Activated CD8-positive, alpha-beta memory T cell treated with anti-CD3 and anti-CD28 coated beads, Interleukin-2, amount 10 ng/mL, durations not matched to agents 7 days and 5 days (primary cell): ENCODE measurements around the gene RRP1. TPM values are rescaled to one million over a fixed set of nuclear protein-coding genes. Genes with fewer than 3 reads are reported as not detected.

Source experiments
- ATAC-seq: fragments of 150-1000 bp; cut with Tn5 transposase; one replicate; pipeline ENCODE4 v1.10.0; 2021; ENCODE audit warnings: moderate library complexity
- CTCF ChIA-PET: fragments of 350-600 bp; sonication (Branson Sonifier 250); formaldehyde crosslinking; loops from one replicate; lab custom pipeline; 2021; ENCODE audit warnings: antibody characterized with exemption; lab: Charles Lee
- DNase-seq: peaks from one replicate; pipeline ENCODE4 v3.0.0-alpha.2; 2020
- H3K27ac Mint-ChIP-seq: one replicate; pipeline ENCODE4 v1.8.0; 2021; ENCODE audit warnings: mild to moderate bottlenecking, mixed read lengths
- H3K27me3 Mint-ChIP-seq: one replicate; pipeline ENCODE4 v1.8.0; 2021; ENCODE audit warnings: mixed read lengths
- H3K36me3 Mint-ChIP-seq: one replicate; pipeline ENCODE4 v1.8.0; 2021; ENCODE audit warnings: mild to moderate bottlenecking, mixed read lengths
- H3K4me1 Mint-ChIP-seq: one replicate; pipeline ENCODE4 v1.8.0; 2021; ENCODE audit warnings: mixed read lengths
- H3K4me3 Mint-ChIP-seq: one replicate; pipeline ENCODE4 v1.8.0; 2021; ENCODE audit warnings: mild to moderate bottlenecking, moderate library complexity, mixed read lengths
- H3K9me3 Mint-ChIP-seq: one replicate; pipeline ENCODE4 v1.8.0; 2022; ENCODE audit warnings: low read depth, mixed read lengths
- total RNA-seq, 2 experiments: library from RNA; stranded (reverse); gene quantifications; one replicate each; pipeline ENCODE4 v1.2.3, GENCODE V29; 2021

RRP1 gene
- total RNA-seq, 2 experiments from 2014 or later = 37.7 to 45.2 TPM

GRCh38 chr21:43775190-43775589 lies 14.2 kb upstream of the RRP1 start:
- peaks cover 19% of the 10 kb centered on the region for H3K36me3 Mint-ChIP-seq
- peaks cover 46% of the 10 kb centered on the region for H3K4me1 Mint-ChIP-seq
- CTCF ChIA-PET = no interaction called here

GRCh38 chr21:43775795-43776430 lies 13.5 kb upstream of the RRP1 start, which contains the start of gene CSTB:
CSTB (minus strand) TSS chr21:43776308; CDS start chr21:43776269, 39 bp downstream.
- no peaks in the 10 kb centered on the region for H3K27me3 Mint-ChIP-seq
- DNase-seq (peak; percentile 91), ATAC-seq (peak; percentile 81)
- no peaks in the 10 kb centered on the region for H3K9me3 Mint-ChIP-seq
- peaks cover 51% of the 10 kb centered on the region for H3K4me1 Mint-ChIP-seq
- H3K4me3 Mint-ChIP-seq = peak within 1 kb of the TSS; percentile 88
- CTCF ChIA-PET = no interaction called here
- peak within 1 kb of the TSS; percentile 76 for H3K27ac Mint-ChIP-seq
- H3K36me3 Mint-ChIP-seq = peaks cover 19% of the 10 kb centered on the region

More at GRCh38 chr21:43775190-43775589, 14.2 kb upstream of the RRP1 start:
- Mint-ChIP-seq H3K27me3 (no peaks in the 10 kb centered on the region), H3K9me3 (no peaks in the 10 kb centered on the region), H3K27ac (peak overlapping the region; percentile 67), H3K4me3 (peak overlapping the region; percentile 88)
- DNase-seq (no peak), ATAC-seq (no peak)

DNA sequence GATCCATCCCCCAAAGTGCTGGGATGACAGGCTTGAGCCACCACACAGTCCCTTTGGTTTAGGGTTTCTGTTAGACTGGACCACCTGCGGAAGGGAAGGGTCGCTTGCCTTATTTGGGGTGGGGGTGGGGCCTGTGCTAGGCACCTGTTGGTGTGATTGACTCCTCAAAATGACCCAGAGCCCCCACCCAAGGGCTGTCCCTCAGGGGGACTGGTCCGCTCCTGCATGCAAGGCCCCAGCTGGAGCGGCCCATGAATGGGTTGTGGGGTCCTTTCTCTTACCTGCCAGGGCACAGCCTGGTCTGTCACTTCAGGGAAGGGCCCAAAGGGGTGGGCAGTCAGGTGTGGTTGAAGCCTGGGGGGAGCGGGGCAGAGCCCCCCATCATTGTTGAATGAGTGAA lies 11.4 kb upstream of the RRP1 start:
- H3K27me3 Mint-ChIP-seq = no peaks in the 10 kb centered on the region
- peak overlapping the region; percentile 61 for H3K4me3 Mint-ChIP-seq
- peaks cover 14% of the 10 kb centered on the region for H3K36me3 Mint-ChIP-seq
- peak overlapping the region; percentile 97 for H3K27ac Mint-ChIP-seq
- CTCF ChIA-PET = interaction anchor here (1.1 kb wide), 1 partner anchor 11 kb away, joined by 6 read pairs; the partner anchor contains the start of gene RRP1
- no peaks in the 10 kb centered on the region for H3K9me3 Mint-ChIP-seq
- ATAC-seq = no peak
- peaks cover 60% of the 10 kb centered on the region for H3K4me1 Mint-ChIP-seq
- no peak for DNase-seq

DNA sequence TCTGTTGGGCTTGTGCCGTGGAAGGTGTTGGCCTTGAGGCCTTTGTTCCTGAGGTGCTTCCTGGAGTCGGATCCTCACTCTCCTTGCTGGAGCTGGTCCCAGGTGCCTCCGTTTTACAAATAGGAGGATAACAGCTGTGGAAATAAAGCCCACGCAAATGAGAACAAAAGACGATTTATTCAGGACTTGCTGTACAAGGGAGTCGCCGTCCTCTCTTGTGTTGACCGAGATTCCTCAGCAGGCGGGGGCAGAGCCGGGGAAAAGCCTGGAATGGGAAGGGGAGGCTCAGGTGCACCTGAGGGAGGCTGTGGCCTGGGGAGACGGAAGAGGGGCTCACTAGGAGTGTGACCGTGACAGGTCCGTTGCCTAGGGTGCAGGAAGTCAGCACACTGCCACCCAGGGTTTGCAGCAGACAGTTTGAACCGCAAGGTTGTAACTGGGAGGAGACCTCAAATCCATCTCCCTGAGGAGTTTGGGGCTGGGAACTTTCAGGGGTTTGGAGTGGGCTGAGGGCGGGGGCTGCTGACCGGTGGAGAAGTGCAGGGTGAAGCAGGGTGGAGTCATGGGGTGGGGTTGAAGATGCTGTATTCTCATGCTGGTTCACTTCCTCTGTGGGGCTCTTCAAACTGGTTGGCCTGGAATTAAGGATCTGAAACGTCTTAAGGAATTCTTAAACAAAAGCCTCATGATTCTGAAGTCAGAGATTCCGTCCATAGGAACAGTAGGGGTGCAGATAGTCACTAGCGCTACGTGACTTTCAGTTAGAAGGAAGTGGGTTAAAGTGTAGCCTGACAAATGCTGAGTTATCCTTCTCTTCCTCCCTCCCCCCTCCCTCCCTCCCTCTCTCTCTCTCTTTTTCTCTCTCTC lies 10.7 kb upstream of the RRP1 start:
- H3K27ac Mint-ChIP-seq = peak overlapping the region; percentile 97
- H3K9me3 Mint-ChIP-seq = no peaks in the 10 kb centered on the region
- peak; percentile 20 for ATAC-seq
- peaks cover 7% of the 10 kb centered on the region for H3K36me3 Mint-ChIP-seq
- DNase-seq = peak; percentile 73
- CTCF ChIA-PET = interaction anchor here (1.1 kb wide), 1 partner anchor 10 kb away, joined by 6 read pairs; the partner anchor contains the start of gene RRP1
- H3K4me3 Mint-ChIP-seq = peak overlapping the region; percentile 69
- peaks cover 67% of the 10 kb centered on the region for H3K4me1 Mint-ChIP-seq
- H3K27me3 Mint-ChIP-seq = no peaks in the 10 kb centered on the region

- ATAC-seq = no peak
- no peaks in the 10 kb centered on the region for H3K27me3 Mint-ChIP-seq
- peaks cover 61% of the 10 kb centered on the region for H3K4me1 Mint-ChIP-seq
These were observed 9.7 kb upstream of the RRP1 start for GRCh38 chr21:43779660-43780059.

GRCh38 chr21:43781846-43782245 lies 7.5 kb upstream of the RRP1 start:
- Mint-ChIP-seq H3K4me3 (no peak overlapping the region), H3K4me1 (peaks cover 52% of the 10 kb centered on the region), H3K36me3 (no peaks in the 10 kb centered on the region), H3K27ac (no peak overlapping the region), H3K27me3 (no peaks in the 10 kb centered on the region), H3K9me3 (no peaks in the 10 kb centered on the region)
- CTCF ChIA-PET = no interaction called here
- DNase-seq (no peak), ATAC-seq (no peak)

More at GRCh38 chr21:43779660-43780059, 9.7 kb upstream of the RRP1 start:
- peak overlapping the region; percentile 73 for H3K27ac Mint-ChIP-seq
- H3K9me3 Mint-ChIP-seq = no peaks in the 10 kb centered on the region
- no peak for DNase-seq
- H3K36me3 Mint-ChIP-seq = peaks cover under 1% of the 10 kb centered on the region
- peak overlapping the region; percentile 33 for H3K4me3 Mint-ChIP-seq
- CTCF ChIA-PET = interaction anchor here (1.7 kb wide), 1 partner anchor 10 kb away, joined by 12 read pairs; the partner anchor contains the start of gene RRP1

- no peaks in the 10 kb centered on the region for H3K27me3 Mint-ChIP-seq
- peaks cover 49% of the 10 kb centered on the region for H3K4me1 Mint-ChIP-seq
- CTCF ChIA-PET = no interaction called here
- no peak for DNase-seq
- H3K9me3 Mint-ChIP-seq = no peaks in the 10 kb centered on the region
- ATAC-seq = no peak
- no peak overlapping the region for H3K4me3 Mint-ChIP-seq
- H3K36me3 Mint-ChIP-seq = no peaks in the 10 kb centered on the region
- peak overlapping the region; percentile 2 for H3K27ac Mint-ChIP-seq
These were observed 6.8 kb upstream of the RRP1 start for GRCh38 chr21:43782431-43783097.

- H3K36me3 Mint-ChIP-seq = no peaks in the 10 kb centered on the region
- H3K4me3 Mint-ChIP-seq = no peak overlapping the region
- peak overlapping the region; percentile 2 for H3K27ac Mint-ChIP-seq
- no peak for ATAC-seq
- peaks cover 44% of the 10 kb centered on the region for H3K4me1 Mint-ChIP-seq
- CTCF ChIA-PET = no interaction called here
- H3K27me3 Mint-ChIP-seq = no peaks in the 10 kb centered on the region
- no peak for DNase-seq
- no peaks in the 10 kb centered on the region for H3K9me3 Mint-ChIP-seq
These were observed 6.2 kb upstream of the RRP1 start for GRCh38 chr21:43783098-43783700.

DNA sequence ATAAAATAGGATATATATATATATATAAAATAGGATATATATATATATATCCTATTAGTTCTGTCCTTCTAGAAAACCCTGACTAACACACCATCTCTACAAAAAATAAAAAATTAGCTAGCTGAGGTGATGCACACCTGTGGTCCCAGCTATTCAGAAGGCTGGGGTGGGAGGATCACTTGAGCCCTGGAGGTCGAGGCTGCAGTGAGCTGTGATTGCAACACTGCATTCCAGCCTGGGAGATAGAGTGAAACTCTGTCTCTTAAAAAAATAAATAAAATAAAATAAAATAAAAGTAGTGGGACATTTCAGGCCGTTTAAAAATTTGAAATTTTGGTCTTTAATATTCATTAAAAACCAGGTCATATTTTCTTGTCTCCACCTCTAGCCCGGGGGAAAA lies 4.2 kb upstream of the RRP1 start:
- H3K27ac Mint-ChIP-seq = no peak overlapping the region
- ATAC-seq = no peak

DNA sequence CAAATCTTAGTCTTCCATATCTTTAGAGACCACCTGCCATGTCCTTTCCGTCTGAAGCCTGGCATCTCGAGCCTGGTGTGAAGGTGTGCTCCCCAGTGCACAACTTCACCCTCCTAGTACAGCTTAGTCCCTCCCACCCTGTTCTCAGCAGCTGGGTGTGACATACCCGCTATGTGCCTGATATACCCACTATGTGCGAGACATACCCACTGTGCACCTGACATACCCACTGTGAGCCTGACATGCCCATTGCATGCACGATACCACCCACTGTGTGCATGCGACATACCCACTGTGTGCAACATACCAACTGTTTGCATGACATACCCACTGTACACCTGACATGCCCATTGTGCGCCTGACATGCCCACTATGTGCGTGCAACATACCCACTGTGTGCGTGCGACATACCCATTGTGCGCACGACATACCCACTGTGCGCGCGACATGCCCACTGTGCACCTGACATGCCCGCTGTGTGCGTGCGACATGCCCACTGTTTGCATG lies 3.0 kb upstream of the RRP1 start:
- DNase-seq (no peak), ATAC-seq (no peak)
- H3K27me3 Mint-ChIP-seq = no peaks in the 10 kb centered on the region
- no peak overlapping the region for H3K27ac Mint-ChIP-seq
- no peaks in the 10 kb centered on the region for H3K9me3 Mint-ChIP-seq
- no peak overlapping the region for H3K4me3 Mint-ChIP-seq
- CTCF ChIA-PET = no interaction called here
- H3K4me1 Mint-ChIP-seq = peaks cover 35% of the 10 kb centered on the region
- peaks cover 2% of the 10 kb centered on the region for H3K36me3 Mint-ChIP-seq

More for the DNA sequence above, 4.2 kb upstream of the RRP1 start:
- peaks cover 31% of the 10 kb centered on the region for H3K4me1 Mint-ChIP-seq
- H3K4me3 Mint-ChIP-seq = no peak overlapping the region
- DNase-seq = no peak
- CTCF ChIA-PET = no interaction called here
- no peaks in the 10 kb centered on the region for H3K9me3 Mint-ChIP-seq
- no peaks in the 10 kb centered on the region for H3K36me3 Mint-ChIP-seq
- no peaks in the 10 kb centered on the region for H3K27me3 Mint-ChIP-seq

GRCh38 chr21:43786807-43787440 lies 2.5 kb upstream of the RRP1 start:
- peaks cover 4% of the 10 kb centered on the region for H3K36me3 Mint-ChIP-seq
- H3K4me1 Mint-ChIP-seq = peaks cover 36% of the 10 kb centered on the region
- ATAC-seq = no peak
- no peaks in the 10 kb centered on the region for H3K9me3 Mint-ChIP-seq
- no peak overlapping the region for H3K4me3 Mint-ChIP-seq
- CTCF ChIA-PET = no interaction called here
- no peaks in the 10 kb centered on the region for H3K27me3 Mint-ChIP-seq
- no peak for DNase-seq
- H3K27ac Mint-ChIP-seq = no peak overlapping the region

GRCh38 chr21:43790010-43790524 lies 690 bp downstream of the RRP1 start:
- Mint-ChIP-seq H3K27ac (peak overlapping the region; percentile 90), H3K36me3 (peaks cover 19% of the 10 kb centered on the region), H3K4me3 (peak overlapping the region; percentile 96), H3K9me3 (no peaks in the 10 kb centered on the region), H3K27me3 (no peaks in the 10 kb centered on the region), H3K4me1 (peaks cover 25% of the 10 kb centered on the region)
- DNase-seq (no peak), ATAC-seq (no peak)
- CTCF ChIA-PET = interaction anchor here (0.8 to 2.2 kb wide), 13 partner anchors 10 to 508 kb away, joined by 3 to 12 read pairs (median 5); no protein-coding TSS in a partner anchor
